ENCODE measurements around the gene ZNF254.
"Not testable (repeated sequence)": the region's sequence is repeated elsewhere in the genome, so short reads cannot be mapped to it uniquely, and the experiment has no call there.

ZNF254 gene

DNA sequence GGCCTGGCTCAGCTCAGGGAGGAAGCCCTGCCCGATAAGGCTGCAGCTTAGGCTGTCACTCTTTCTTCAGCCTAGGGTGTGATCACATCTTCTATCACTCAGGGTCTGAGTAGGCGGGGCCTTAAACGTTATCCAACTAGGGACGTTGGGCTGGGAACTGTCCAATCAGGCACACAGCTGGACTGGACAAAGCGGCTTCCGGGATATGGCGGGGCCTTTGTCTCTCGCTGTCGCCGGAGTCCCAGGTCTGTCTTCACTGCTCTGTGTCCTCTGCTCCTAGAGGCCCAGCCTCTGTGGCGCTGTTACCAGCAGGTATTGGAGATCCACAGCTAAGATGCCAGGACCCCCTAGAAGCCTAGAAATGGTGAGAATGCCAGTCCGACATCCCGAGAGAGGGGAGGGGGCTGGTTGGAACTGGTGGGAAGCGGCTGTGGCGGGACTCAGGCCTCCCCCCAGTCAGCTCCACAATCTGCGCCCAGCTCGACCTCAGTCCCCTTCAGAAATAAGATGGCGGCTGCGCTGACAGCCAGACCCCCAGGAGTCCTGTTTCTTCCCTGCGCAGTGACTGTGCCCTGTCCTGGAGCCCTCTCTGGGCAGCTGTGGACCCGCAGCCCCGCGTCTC is at the start of gene ZNF254:
Gene ZNF254, plus strand, starts transcription at position 214 of the 622 bp plus-strand sequence. Its CDS starts 121 bp downstream, at position 335.
- DNase-seq = peak; percentile 70

DNA sequence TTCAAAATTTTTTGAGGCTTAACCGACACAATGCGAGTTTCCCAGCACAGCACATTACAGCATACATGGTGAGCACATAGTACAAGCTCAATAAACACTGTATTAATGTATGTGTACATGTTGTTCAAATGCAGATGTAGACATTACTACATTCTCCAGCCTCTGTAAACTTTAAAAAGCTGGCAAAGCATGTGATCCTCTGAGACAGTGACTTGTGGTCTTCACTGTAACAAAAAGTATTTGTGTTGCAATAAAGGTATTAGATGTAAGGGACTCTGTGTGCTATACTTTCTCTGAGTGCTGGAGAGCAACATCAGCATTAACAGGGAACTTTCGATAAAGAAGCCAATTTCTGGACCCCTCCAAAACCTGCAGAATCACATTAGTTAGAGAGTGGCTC is 46.4 kb upstream of the ZNF254 start:
- no peak for DNase-seq

DNA sequence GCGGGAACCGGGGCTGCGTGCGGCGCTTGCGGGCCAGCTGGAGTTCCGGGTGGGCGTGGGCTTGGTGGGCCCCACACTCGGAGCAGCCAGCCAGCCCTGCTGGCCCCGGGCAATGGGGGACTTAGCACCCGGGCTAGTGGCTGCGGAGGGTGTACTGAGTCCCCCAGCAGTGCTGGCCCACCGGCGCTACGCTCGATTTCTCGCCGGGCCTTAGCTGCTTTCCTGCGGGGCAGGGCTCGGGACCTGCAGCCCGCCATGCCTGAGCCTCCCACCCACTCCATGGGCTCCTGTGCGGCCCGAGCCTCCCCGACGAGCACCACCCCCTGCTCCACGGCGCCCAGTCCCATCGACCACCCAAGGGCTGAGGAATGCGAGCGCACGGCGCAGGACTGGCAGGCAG is 45.7 kb upstream of the ZNF254 start:
- DNase-seq = not testable (repeated sequence)

DNA sequence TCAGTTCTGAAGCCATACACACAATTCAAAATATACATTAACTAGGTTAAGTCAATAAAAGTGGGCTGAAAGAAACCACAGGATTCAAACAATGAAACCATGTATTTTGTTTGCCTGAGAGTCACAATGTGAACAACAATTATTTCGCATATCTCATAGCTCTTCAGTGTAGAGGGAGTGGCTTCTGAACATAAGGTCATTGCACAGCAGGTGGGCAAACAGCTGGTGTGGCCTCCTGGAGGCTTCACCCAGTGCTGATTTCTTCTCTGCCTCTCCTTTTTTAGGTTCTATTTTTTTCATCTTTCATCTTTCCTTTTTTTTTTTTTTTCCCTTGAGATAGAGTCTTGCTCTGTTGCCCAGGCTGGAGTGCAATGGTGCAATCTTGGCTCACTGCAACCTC is 40.4 kb upstream of the ZNF254 start:
- DNase-seq = no peak

DNA sequence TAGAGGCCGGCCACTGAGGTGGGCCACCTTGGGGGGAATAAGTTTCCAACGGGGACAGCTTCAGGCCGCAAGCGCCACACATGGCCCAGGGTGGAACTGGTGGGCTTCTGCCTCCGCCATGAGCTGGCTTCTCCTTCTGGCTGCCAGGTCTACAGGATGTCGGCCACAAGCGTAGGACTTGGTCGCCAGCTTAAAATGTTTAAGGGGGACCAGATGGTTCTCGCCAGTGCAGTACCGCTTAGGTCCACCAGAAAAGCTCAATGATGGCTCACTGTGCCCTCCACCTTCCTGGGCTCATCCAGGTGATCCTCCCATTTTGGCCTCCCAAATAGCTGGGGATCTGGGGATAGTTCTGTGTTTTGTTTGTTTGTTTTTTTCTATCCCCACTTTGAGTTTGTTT is 38.7 kb upstream of the ZNF254 start:
- no peak for DNase-seq

DNA sequence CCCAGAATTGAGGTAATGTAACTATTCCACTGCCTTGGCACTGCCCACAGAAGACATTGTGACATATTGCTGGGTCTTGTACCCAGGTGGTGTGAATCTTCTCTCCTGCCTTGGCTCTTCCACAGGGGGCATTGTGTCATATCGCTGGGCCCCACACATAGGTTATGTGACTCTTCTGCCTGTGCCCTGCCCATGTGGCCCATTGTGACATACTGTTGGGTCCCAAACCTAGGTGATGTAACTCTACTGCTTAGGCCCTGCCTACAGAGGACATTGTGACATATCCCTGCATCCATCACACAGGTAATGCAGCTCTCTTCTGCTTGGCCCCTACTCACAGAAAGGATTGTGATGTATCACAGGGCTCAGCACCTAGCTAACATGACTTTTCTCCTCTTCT is 37.5 kb upstream of the ZNF254 start:
- DNase-seq = no peak

DNA sequence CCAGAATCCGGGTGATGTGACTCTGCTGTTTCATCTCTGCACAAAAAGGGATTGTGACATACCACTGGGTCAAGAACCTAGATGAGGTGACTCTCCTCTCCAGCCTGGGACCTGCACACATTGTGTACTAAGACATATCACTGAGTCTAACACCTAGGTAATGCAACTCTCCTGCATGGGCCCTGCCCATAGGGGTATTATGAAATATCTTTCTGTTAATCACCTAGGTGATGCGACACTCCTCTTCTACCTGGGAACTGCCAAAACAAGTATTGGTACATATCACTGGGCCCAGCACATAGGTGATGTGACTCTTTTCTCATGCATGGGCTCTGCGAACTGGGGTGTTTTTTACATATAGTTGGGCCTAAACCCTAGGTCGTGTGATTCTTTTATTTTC is 35.5 kb upstream of the ZNF254 start:
- DNase-seq = no peak

DNA sequence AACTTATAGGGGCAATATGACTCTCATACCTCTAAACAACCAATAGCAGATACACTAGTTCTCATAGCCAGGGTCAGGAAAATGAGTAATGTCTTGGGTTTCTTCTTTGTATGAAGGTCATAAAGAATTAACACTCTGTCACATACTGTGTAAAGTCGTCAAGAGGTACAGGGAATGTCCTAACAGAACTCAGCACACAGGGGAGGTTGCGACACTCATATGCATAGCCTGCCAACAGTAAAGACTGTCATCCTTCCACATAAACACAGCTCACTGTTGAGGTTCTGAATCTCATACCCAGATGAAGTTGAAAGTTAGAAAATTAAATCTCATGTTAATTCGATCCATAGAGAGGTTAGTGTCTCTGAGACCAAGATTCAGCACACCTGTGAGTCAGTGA is 34.2 kb upstream of the ZNF254 start:
- no peak for DNase-seq

DNA sequence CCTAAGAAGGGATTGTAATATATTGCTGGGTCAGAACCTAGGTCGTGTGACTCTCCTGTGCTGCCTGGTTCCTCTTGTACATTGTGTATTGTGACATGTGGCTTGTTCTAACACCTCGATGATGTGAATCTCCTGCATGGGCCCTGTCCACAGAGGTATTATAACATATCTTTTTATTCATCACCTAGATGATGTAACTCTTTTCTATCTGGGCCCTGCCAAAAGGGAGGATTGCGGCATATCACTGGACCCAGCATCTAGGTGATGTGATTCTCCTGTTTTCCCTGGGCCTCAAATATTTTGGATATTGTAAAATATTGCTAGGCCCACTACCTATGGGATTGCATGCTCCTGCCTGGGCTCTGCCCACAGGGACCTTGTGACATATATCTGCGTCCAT is 33.4 kb upstream of the ZNF254 start:
- DNase-seq = no peak

DNA sequence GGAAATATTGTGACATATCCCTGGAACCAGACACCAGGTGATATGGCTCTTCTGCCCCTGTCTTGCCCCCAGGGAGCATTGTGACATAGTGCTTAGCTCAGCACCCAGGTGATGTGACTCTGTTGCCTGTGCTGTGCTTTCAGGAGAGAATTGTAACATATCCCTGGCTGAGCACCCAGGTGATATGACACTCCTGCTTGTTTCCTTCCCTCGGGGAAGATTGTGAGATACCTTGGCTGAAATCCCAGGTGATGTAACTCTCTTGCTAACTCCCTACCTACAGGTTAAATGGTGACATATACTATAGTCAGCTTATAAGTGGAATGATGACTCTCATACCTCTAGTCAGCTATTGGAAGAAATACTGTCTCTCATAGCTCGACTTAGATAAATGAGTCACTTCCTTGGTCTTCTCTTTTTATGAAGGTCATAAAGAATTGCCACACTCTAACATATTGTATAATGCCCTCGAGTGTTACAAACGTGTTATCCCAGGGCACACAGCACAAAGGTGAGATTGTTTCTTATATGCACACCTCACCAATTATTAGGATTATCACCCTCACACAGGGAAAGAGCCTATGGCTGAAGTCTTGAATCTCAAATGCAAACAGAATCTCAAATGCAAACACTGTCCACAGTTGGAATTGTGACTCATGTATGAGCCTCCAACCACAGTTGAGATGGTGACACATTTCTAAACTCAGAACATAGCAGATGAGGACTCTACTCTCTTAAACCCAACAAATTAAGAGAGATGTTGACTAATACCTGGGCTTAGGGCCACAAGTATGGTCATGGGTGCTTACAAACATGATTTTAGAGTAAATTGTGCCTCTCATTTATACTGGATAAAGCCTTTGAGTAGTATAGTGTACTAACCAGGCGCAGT is 32.7 kb upstream of the ZNF254 start:
- no peak for DNase-seq

DNA sequence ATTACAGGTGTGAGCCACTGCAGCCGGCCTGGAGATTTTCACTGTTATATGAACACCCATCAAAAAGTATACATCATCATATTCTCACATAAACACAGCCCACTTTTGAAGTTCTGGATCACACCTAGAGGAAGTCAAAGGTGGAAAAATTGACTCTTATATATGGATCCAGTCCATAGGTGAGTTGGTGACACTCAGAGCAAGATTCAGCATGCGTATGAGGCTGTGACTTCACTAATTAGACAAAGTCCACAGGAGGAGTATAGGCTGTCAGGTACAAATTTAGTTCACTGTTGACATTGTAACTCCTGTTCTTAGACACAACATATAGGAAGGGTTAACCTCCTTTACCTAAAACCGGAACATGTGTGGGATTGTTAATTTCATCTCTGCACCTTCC is 31.4 kb upstream of the ZNF254 start:
- no peak for DNase-seq

DNA sequence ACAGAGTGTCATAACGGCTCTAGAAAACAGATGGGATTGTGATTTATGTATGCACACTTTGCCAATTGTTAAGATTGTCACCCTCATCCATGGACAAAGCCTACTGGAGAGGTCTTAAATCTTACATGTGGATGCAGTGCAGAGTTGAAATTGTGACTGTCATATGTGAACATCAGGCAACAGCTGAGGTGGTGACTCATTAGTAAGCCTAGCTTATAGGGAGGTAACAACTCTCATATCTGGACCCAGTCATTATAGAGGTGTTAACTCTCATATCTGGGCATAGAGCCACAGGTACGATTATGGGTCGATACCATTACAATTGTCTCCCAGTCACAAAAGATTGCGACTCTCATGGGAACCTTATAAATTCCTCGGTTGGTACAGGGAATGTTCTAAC is 29.8 kb upstream of the ZNF254 start:
- no peak for DNase-seq

DNA sequence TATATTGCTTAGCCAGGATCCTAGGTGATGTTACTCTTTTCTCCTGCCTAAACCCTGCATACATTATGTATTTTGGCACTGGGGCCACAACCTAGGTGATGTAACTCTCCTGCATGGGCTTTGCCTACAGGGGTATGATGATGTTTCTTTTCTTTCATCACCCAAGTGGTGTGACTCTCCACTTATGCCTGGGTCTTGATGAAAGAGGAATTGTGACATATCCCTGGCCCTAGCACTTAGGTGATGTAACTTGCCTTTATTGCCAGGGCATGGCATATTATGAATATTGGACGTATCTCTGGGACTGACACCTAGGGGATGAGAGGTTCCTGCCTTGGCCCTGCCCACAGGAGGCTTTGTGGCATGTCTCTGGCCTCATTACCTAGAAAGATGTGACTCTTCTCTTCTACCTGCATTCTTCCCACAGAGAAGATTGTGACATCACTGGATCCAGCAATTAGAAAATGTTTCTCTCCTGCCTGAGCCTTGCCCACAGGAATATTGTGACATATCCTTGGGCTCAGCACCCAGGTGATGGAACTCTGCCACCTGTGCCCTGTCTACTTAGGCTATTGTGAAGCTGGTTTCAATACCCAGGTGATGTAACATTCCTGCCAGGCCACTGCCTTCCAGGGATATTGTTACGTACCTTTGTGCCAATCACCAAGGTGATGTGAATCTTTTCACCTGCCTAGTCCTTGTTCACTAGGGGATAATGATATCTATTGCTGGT is 27.3 kb upstream of the ZNF254 start:
- no peak for DNase-seq

DNA sequence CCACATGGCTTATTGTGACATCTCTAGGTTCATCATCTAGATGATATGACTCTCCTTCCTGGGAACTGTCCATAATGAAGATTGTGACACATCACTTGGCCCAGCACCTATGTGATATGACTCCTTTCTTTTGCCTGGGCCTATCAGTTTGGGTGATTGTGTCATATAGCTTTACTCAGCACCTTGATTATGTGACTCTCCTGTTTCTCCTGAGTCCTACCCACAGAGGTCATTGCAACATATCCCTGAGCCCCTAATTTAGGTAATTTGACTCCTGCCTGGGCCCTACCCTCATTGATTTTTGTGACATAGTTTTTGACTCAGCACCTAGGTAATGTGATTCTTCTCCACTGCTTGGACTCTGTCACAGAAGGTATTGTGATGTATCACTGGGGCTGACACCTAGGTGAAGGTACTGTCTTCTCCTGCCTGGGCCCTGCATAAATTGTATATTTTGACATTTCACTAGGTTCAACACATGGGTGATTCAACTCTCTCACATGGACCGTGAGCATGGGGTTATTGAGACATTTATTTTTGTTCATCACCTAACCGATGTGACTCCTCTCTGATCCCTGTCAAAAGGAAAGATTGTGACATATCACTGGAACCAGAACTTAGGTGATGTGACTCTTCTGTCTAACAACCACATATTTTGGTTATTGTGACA is 26.2 kb upstream of the ZNF254 start:
- no peak for DNase-seq

DNA sequence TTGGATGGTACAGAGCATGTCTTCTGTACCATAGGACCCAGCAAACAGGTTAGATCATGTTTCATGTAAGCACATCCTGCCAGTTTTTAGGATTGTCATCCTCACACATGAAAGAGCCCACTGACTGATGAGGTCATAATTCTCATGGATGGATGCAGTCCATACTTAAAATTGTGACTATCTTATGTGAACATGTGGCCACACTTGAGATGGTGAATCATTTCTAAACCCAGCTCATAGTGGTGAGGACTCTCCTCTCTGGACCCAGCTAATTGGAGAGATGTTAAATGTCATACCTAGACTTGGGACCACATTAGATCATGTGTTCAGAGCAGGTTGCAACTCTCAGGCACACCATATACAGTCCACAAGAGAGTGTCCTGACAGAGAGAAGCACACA is 24.8 kb upstream of the ZNF254 start:
- no peak for DNase-seq

DNA sequence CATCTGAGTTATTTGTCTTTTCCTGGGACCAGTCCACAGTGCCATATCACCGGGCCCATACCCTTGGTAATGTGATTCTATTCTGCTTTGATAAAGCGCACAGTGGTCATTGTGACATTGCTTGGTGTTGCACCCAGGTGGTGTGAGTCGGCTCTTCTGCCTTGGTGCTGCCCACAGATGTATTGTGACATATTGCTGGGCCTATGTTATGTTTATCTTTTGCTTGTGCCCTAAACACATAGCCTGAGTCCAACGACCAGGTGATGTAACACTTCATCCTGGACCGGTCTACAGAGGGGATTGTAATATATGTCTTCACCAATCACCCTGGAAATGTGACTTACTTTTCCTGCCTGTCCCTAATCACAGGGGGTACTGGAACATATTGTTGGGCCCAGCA is 23.7 kb upstream of the ZNF254 start:
- no peak for DNase-seq

DNA sequence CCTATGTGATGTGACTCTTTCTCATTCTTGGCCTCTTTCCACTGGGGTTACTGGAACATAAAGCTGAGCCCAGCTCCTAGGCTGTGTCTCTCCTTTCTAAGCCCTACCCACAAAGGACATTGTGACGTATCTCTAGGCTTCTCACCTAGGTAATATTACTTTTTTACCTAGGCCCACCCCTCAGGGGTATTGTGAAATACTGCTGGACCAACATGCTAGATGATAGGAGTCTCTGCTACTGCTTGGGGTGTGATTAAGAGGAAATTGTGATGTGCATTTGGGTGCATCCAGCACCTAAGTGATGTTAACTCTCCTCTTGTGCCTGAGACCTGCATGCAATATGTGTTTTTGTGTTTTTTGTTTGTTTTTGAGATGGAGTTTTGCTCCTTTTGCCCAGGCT is 22.8 kb upstream of the ZNF254 start:
- DNase-seq = no peak

DNA sequence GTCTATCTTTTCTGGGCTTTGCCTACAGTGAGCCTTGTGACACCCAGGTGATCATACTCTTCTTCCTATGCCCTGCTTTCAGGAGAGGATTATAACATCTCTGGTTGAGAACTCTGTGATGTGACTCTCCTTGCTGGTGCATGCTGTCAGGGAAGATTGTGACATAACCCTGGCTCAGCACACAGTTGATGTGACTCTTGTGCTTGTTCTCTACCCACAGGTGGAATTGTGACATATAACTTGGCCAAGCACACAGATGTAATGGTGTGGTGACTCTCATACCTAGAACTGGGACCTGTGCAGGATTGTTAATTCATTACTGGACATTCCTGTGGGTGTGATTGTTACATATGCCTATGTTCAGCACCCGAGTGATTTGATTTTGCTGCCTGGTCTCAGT is 21.7 kb upstream of the ZNF254 start:
- DNase-seq = no peak

DNA sequence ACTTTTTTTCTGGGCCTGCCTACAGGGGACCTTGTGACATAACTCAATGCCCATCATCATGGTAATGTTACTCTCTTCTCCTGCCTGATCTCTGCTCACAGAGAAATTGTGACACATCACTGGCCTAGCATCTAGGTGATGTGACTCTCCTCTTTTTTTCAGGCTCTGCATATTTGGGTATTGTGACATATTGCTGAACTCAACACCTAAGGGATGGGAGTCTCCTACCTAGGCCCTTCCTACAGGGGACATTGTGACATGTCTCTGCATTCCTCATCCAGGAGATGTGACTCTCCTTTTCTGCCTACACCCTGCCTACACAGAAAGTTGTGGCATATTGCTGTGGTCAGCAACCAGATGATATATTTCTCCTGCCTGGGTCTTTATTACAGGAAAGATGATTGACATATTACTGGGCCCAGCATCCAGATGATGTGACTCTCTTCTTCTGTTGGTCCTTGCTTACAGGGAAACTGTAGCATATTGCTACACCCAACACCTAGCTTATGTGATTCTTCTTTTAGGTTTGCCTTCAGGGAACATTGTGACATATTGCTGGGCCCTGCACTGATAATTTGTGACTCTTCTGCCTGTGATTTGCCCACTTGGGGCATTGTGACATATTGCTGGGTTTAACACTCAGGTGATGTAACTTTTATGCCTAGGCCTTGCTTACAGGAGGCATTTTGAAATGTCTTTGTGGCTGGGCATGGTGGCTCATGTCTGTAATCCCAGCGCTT is 21.0 kb upstream of the ZNF254 start:
- no peak for DNase-seq

DNA sequence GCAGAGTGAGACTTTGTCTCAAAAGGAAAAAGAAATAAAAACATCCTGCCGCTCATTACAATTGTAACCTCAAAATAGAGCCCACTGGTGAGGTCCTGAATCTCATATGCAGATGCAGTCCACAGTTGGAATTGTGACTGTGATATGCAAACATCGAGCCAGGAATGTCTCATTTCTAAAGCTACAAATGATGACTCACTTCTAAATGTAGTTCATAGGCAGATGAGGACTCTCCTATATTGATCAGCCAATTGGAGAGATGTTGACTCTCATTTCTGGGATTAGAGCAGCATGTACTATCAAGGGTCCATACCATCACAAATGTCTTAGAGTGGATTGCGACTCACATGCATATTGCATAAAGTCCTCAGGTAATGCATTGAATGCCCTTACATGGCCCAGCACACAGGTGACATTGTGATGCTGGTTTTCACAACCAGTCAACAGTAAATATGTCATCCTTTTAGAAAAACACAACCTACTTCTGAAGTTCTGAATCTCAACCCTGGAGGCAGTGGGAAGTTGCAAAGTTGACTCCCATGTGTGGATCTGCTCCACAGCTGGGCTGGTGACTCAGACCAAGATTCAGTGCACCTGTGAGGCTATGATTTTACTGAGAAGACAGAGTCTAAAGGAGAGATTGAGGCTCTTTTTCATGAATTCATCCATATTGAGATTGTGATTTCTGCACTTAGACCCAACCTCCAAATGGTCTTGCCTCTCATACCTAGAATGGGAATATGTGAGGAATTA is 16.9 kb upstream of the ZNF254 start:
- DNase-seq = no peak

DNA sequence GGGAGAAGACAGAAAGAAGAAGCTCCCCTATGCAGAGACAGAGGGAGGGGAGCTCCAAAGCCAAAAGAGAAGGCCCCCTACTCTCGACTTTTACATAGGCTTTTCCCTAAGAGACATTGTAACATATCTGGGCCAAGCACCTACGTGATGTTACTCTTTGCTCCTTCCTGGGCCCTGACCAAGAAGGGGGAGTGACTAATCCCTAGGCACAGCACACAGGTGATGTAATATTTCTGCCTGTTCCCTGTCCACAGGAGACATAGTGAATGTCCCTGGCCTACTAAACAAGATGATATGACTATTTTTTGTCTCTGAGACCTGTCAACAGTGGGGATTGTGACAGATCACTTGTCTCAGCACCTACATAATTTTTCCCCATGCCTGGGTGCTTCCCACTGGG is 15.9 kb upstream of the ZNF254 start:
- no peak for DNase-seq

DNA sequence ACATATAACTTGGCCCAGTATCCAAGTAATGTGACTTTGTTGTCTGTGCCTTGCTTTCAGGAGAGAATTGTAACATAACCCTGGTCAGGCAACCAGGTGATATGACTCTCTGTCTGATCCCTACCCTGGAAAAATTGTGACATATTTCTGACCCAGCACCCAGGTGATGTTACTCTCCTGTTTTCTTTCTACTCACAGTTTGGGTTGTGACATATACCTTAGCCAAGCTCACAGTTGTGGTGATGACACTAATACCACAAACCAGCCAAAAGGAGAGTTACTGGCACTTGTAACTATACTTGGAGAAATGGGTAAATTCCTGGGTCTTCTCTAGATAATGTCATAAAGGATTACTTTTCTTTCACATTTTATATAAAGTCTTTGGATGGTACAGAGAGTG is 14.3 kb upstream of the ZNF254 start:
- DNase-seq = no peak
